Breast epithelium (tissue), 3 donors: ENCODE measurements around the gene MEG3.

Experiments used
- CTCF ChIP-seq, 3 donors: fragments of 450-650 bp; IDR thresholded peaks; one replicate each; pipeline ENCODE4 v1.5.1; 2016 to 2017; ENCODE audit warnings: antibody characterized with exemption in 3 of 3, mild to moderate bottlenecking in 3 of 3, moderate library complexity in 3 of 3
- POLR2A ChIP-seq: fragments of 450-650 bp; IDR thresholded peaks from one replicate; pipeline ENCODE4 v1.6.1; 2016; ENCODE audit warnings: antibody characterized with exemption, mild to moderate bottlenecking, moderate library complexity

- TF ChIP-seq CTCF (IDR thresholded peaks at IDR 0.05) (no peak), POLR2A (no peak)
These were observed 67.8 kb downstream of the MEG3 start for GRCh38 chr14:100893760-100894159.
